H1 (cell line): Measurements from ENCODE around the gene GPR31. TPM values are rescaled to one million over a fixed set of nuclear protein-coding genes. Genes with fewer than 3 reads are reported as not detected.

ENCODE experiments used
- ATF3 ChIP-seq: IDR thresholded peaks from 2 replicates; pipeline ENCODE4 v1.6.1; 2011; ENCODE audit warnings: low read depth, mild to moderate bottlenecking, low read length; ENCODE audit not compliant: insufficient read depth
- KDM1A ChIP-seq: fragments of 200-600, 300-600 bp; sonication (generic); IDR thresholded peaks from 2 replicates; pipeline ENCODE4 v1.7.1; 2016; ENCODE audit warnings: mild to moderate bottlenecking, low read length, borderline replicate concordance
- polyA plus RNA-seq, 7 experiments: library from polyadenylated mRNA; depleted of rRNA in 3 of 7; stranded (reverse) in 5 of 7; unstranded in 2 of 7; fragments of >200 nt in 5 of 7; fragments of 200-250 nt in 2 of 7; gene quantifications; 1 replicate in 5 of 7; 2 replicates in 1 of 7; 4 replicates in 1 of 7; pipeline versions ENCODE4 v1.2.1 to v1.2.3, GENCODE V29; 2011 to 2013; ENCODE audit warnings: missing spikeins in 2 of 7, mixed read lengths in 2 of 7
- total RNA-seq: library from RNA; stranded (reverse); fragmentation: NEBNext Ultra II Directional; extraction: Animal tissue kit (Norgen Biotek cat#: 25700); gene quantifications from 2 replicates; pipeline ENCODE4 v1.2.1, GENCODE V29; 2021

GPR31 gene
- total and polyA plus RNA-seq, 2 of the 8 experiments (the other 6 are each of a cell fraction or from before 2014, with no cell fraction given), result not detected

DNA sequence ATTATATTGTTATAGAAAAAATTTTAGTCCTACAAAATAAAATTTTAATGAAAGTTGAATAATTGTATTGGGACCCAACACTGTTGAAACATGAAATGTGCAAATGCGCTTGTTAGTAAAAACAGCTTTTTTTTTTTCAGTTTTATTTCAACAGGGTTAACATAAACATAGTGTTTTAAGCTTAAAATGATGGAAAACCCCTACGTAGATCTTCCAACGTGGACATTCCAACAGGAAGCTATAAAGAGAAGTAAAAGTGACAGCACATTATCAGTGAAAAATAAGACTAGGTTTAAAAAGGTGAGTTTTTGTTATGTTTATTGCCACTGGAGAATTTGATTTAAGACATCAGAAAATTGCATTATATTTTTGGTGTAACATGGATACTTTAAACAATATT, 6.5 kb upstream of the GPR31 start (continued):
- TF ChIP-seq KDM1A, result no peak
- no peak for TF ChIP-seq ATF3
